Endodermal cell (in vitro differentiated cells): ENCODE data around the gene MPPE1. TPM values are rescaled to one million over a fixed set of nuclear protein-coding genes. Genes with fewer than 3 reads are reported as not detected.

Experiments
- DNase-seq: peaks from one replicate; pipeline ENCODE4 v3.0.0-alpha.2; 2017
- H3K27ac ChIP-seq: 2 replicates; pipeline ENCODE4 v1.5.1; 2013; ENCODE audit warnings: mild to moderate bottlenecking, low read depth, low read length, moderate library complexity
- H3K27me3 ChIP-seq: 2 replicates; pipeline ENCODE4 v1.6.1; 2013; ENCODE audit warnings: mild to moderate bottlenecking, low read length, moderate library complexity; ENCODE audit not compliant: insufficient read depth, control insufficient read depth, poor library complexity, severe bottlenecking
- H3K36me3 ChIP-seq: 2 replicates; pipeline ENCODE4 v1.7.0; 2013; ENCODE audit warnings: mild to moderate bottlenecking, low read length, moderate library complexity; ENCODE audit not compliant: control insufficient read depth, insufficient read depth
- H3K4me1 ChIP-seq: one replicate; pipeline ENCODE4 v1.7.0; 2013; ENCODE audit warnings: low read length; ENCODE audit not compliant: control insufficient read depth, insufficient read depth
- H3K4me3 ChIP-seq: 2 replicates; pipeline ENCODE4 v1.5.1; 2013; ENCODE audit warnings: mild to moderate bottlenecking, low read length, moderate library complexity
- H3K9ac ChIP-seq: 2 replicates; pipeline ENCODE4 v1.6.1; 2013; ENCODE audit warnings: mild to moderate bottlenecking, low read length, moderate library complexity; ENCODE audit not compliant: poor library complexity, severe bottlenecking; ENCODE audit errors: extremely low read depth
- H3K9me3 ChIP-seq: 2 replicates; pipeline ENCODE4 v1.6.1; 2013; ENCODE audit warnings: mild to moderate bottlenecking, low read length, moderate library complexity; ENCODE audit not compliant: control insufficient read depth
- H3K27ac Mint-ChIP-seq: 2 replicates; pipeline ENCODE4 v1.8.0; 2020; ENCODE audit warnings: mixed read lengths
- H3K27me3 Mint-ChIP-seq: 2 replicates; pipeline ENCODE4 v1.8.0; 2021; ENCODE audit warnings: mild to moderate bottlenecking, mixed read lengths; ENCODE audit not compliant: insufficient read depth
- H3K36me3 Mint-ChIP-seq: 2 replicates; pipeline ENCODE4 v1.8.0; 2020; ENCODE audit warnings: low read depth, mixed read lengths
- H3K4me1 Mint-ChIP-seq: 2 replicates; pipeline ENCODE4 v1.8.0; 2020; ENCODE audit warnings: mixed read lengths
- H3K4me3 Mint-ChIP-seq: 2 replicates; pipeline ENCODE4 v1.8.0; 2020; ENCODE audit warnings: mild to moderate bottlenecking, moderate library complexity, mixed read lengths
- H3K9me3 Mint-ChIP-seq: 2 replicates; pipeline ENCODE4 v1.8.0; 2020; ENCODE audit warnings: mild to moderate bottlenecking, mixed read lengths
- WGBS, 2 experiments: methylation state at CpG; one replicate each; pipeline versions ENCODE4 v1.1.5 to v1.1.7; 2013; ENCODE audit warnings: missing lambda C conversion rate in 2 of 2, mixed read lengths in 1 of 2; ENCODE audit not compliant: insufficient coverage in 1 of 2, insufficient read length in 1 of 2; 5-methylcytosine and 5-hydroxymethylcytosine counted together
- total RNA-seq, 2 donors: library from RNA; stranded (reverse); fragmentation: NEBNext Ultra II Directional in 1 of 2; extraction: Animal tissue kit (Norgen Biotek cat#: 25700) in 1 of 2; gene quantifications; 2 replicates in 1 of 2; 3 replicates in 1 of 2; pipeline ENCODE4 v1.2.1, GENCODE V29; 2021
- TF ChIP-seq, protein P1 (sequence below): fragments of 200-600 bp; sonication (generic); conservative IDR thresholded peaks from 2 replicates; pipeline ENCODE4 v1.5.0; 2021; ENCODE audit warnings: antibody characterized with exemption, mild to moderate bottlenecking

The MPPE1 gene
- total RNA-seq, 2 donors from 2014 or later = 27.3 to 33.5 TPM

DNA sequence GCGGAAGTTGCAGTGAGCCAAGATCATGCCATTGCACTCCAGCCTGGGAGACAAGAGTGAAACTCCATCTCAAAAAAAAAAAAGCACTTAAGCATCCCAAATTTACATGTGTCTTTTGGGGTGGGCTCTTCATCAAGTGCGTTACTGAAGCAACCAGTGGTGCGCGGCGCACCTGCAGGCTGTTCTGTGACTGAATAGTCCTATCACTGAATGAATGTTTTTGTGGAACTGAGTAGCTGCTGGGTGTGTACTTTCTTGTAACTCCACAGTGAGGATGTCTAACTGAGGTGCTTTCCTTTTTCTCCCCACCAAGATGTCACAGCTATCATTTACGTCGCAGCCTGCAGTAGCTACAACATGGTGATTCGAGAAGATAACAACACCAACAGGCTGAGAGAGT, 39.9 kb downstream of the MPPE1 start:
- no peak overlapping the region for H3K4me3 Mint-ChIP-seq
- Histone ChIP-seq H3K27me3 (no peaks in the 10 kb centered on the region), H3K4me3 (no peak overlapping the region), H3K9me3 (no peaks in the 10 kb centered on the region), H3K9ac (no peak overlapping the region), H3K27ac (no peak overlapping the region), H3K36me3 (peaks cover 47% of the 10 kb centered on the region), H3K4me1 (no peaks in the 10 kb centered on the region)
- H3K27ac Mint-ChIP-seq = no peak overlapping the region
- no peaks in the 10 kb centered on the region for H3K4me1 Mint-ChIP-seq
- no peaks in the 10 kb centered on the region for H3K27me3 Mint-ChIP-seq
- H3K9me3 Mint-ChIP-seq = no peaks in the 10 kb centered on the region
- peaks cover 58% of the 10 kb centered on the region for H3K36me3 Mint-ChIP-seq
- peak; percentile 20 for DNase-seq
- TF ChIP-seq, protein P1, sequence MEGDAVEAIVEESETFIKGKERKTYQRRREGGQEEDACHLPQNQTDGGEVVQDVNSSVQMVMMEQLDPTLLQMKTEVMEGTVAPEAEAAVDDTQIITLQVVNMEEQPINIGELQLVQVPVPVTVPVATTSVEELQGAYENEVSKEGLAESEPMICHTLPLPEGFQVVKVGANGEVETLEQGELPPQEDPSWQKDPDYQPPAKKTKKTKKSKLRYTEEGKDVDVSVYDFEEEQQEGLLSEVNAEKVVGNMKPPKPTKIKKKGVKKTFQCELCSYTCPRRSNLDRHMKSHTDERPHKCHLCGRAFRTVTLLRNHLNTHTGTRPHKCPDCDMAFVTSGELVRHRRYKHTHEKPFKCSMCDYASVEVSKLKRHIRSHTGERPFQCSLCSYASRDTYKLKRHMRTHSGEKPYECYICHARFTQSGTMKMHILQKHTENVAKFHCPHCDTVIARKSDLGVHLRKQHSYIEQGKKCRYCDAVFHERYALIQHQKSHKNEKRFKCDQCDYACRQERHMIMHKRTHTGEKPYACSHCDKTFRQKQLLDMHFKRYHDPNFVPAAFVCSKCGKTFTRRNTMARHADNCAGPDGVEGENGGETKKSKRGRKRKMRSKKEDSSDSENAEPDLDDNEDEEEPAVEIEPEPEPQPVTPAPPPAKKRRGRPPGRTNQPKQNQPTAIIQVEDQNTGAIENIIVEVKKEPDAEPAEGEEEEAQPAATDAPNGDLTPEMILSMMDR = no peak
- 95 to 96% methylated on average over 5 to 8 of the region's 8 CpGs for WGBS, 2 experiments

DNA sequence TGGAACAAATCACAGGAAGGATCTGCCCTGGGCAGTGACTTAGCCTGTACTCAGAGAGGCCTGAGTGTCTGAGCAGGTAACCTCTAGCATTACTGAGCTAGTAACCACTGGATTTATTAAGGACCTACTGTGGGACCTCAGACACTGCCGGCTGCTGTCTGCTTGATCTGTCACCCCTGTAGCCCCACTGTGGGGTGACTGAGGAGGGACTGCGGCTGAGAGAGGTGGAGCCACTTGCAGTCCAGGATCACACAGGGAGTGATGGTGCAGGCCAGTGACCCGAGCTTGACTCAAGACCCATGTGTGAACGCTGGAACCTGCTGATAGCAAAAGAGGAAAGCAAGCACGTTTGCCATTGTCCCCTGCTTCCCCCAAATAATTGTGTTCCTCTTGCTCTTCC, 41.4 kb downstream of the MPPE1 start:
- Mint-ChIP-seq H3K9me3 (no peaks in the 10 kb centered on the region), H3K36me3 (peaks cover 46% of the 10 kb centered on the region), H3K27ac (no peak overlapping the region), H3K27me3 (no peaks in the 10 kb centered on the region), H3K4me3 (no peak overlapping the region), H3K4me1 (no peaks in the 10 kb centered on the region)
- 91 to 100% methylated on average over 2 to 5 of the region's 5 CpGs for WGBS, 2 experiments
- peaks cover 36% of the 10 kb centered on the region for H3K36me3 ChIP-seq
- peak; percentile 37 for DNase-seq
- no peak overlapping the region for H3K4me3 ChIP-seq
- H3K9me3 ChIP-seq = no peaks in the 10 kb centered on the region
- no peaks in the 10 kb centered on the region for H3K27me3 ChIP-seq
- TF ChIP-seq, protein P1 = no peak
- H3K9ac ChIP-seq = no peak overlapping the region
- no peak overlapping the region for H3K27ac ChIP-seq
- no peaks in the 10 kb centered on the region for H3K4me1 ChIP-seq

DNA sequence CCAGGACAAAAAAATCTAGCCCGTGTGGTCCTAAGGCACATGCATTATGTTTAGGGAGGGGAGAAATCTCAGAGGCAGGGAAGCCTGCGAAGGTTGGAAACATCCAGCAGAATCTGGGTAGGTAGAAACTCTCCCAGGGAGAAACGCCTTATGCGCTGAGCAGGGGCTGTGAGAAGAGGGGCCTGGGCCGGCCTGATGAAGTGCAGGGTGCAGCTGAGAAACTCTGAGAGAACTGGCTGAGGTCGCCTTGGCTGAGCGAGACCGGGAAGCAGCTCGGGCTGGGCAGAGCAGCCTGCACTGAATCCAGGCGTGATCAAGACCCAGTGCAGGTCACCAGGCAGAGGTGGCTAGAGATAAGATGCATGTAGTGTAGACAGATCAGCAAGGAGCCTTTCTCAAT, 41.8 kb downstream of the MPPE1 start:
- Mint-ChIP-seq H3K4me3 (no peak overlapping the region), H3K27me3 (no peaks in the 10 kb centered on the region), H3K27ac (peak overlapping the region; percentile 36), H3K9me3 (no peaks in the 10 kb centered on the region), H3K36me3 (peaks cover 45% of the 10 kb centered on the region), H3K4me1 (no peaks in the 10 kb centered on the region)
- peak; percentile 35 for DNase-seq
- H3K36me3 ChIP-seq = peaks cover 31% of the 10 kb centered on the region
- H3K4me1 ChIP-seq = no peaks in the 10 kb centered on the region
- WGBS, 2 experiments = 90 to 92% methylated on average over 10 of the region's 10 CpGs
- TF ChIP-seq, protein P1 = no peak
- H3K9ac ChIP-seq = no peak overlapping the region
- no peak overlapping the region for H3K27ac ChIP-seq
- H3K4me3 ChIP-seq = no peak overlapping the region
- no peaks in the 10 kb centered on the region for H3K27me3 ChIP-seq
- H3K9me3 ChIP-seq = no peaks in the 10 kb centered on the region
